Muscle of back (tissue), 11 donors: ENCODE data around the gene CCNY. TPM values are rescaled to one million over a fixed set of nuclear protein-coding genes. Genes with fewer than 3 reads are reported as not detected.
"Not testable (repeated sequence)": the region's sequence is repeated elsewhere in the genome, so short reads cannot be mapped to it uniquely, and the experiment has no call there.

ENCODE experiments used
- DNase-seq, 3 donors: peaks; one replicate each; pipeline versions ENCODE4 v3.0.0 to v3.0.0-alpha.2; 2013
- polyA plus RNA-seq, 10 donors: library from polyadenylated mRNA; unstranded; fragments of 120-200 nt; gene quantifications; one replicate each; pipeline ENCODE4 v1.2.1, GENCODE V29; 2013; ENCODE audit not compliant: insufficient read length in 10 of 10

Gene CCNY
- polyA plus RNA-seq, 10 donors: 79.1 to 108 (median 95.8) TPM

GRCh38 chr10:35400595-35401268, 64.4 kb downstream of the CCNY start:
- peak in 2 of 3 donors; percentile 25 to 46 for DNase-seq

DNA sequence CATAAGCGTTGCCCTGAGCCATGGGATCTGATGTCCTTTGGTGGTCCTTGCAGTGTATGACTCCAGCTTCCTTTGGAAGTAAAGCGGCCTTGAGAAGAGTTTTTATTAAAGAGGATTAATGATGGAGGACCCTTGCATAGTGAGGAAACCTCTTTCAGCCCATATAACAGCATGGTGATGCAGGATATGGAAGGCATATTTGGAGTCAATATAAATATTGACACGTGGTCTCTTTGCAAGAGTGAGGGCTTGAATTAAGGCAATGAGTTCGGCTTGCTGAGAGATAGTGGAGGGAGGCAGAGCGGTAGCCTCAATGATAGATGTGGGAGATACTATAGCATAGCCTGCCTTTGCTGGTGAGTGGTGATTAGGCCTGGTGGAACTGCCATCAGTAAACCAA, 67.2 kb downstream of the CCNY start:
- DNase-seq: not testable (repeated sequence)

DNA sequence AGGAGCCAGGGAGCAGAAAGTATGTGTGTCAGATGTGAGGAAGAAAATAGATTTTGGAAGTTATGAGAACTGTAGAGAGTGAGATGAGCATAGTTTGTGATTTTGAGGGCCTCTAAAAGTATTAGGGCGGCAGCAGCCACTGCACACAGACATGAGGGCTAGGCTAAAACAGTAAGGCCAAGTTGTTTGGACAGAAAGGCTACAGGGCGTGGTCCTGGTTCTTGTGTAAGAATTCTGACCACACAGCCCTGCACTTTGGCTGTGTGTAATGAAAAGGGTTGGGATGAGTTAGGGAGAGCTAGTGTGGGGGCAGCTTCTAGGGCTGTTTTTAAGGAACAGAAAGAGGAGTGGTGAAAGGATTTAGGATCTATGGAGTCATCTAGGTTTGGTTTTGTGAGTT, 67.8 kb downstream of the CCNY start:
- DNase-seq: not testable (repeated sequence)

GRCh38 chr10:35406003-35406630, 69.8 kb downstream of the CCNY start:
- not testable (repeated sequence) for DNase-seq

DNA sequence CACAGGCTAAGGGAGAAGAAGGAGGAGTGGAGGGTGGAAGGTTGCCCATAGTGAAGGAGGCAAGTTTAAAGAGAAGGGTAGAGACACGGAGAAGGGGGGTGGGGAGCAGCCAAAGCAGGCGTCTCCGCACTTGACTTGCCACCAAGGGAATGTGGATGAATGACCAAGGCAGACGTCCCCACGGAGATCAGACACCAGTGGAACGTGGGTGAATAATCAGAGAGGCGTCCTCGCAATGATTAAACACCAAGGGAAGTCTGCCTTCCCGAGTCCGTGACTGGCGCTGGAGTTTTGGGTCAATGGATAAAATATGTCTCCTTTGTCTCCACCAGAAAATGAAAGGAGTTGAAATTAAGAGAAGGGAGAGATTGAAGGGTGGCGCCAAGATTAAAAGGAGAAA, 71.4 kb downstream of the CCNY start:
- not testable (repeated sequence) for DNase-seq

GRCh38 chr10:35409094-35409582, 72.8 kb downstream of the CCNY start:
- peak; percentile 59 to 84 (median 74) for DNase-seq

DNA sequence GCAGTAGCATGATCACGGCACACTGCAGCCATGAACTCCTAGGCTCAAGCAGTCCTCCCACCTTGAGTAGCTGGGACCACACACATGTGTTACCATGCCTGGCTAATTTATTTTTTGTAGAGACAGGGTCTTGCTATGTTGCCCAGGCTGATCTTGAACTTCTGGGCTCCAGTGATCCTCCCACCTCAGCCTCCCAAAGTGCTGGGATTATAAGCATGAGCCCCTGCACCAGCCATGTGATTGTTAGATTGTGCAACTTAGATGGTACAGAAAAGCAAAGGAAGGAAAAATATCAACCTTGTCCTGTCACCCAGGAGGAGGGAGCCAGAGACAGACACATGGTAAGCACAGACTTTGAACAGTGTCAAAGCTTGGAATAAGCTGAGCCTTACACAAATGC, 73.5 kb downstream of the CCNY start:
- no peak for DNase-seq

- DNase-seq: peak in 2 of 3 donors; percentile 33 to 58
These were observed 75.9 kb downstream of the CCNY start for GRCh38 chr10:35412003-35412723.

- DNase-seq: peak in 1 of 3 donors; percentile 43
These were observed 76.7 kb downstream of the CCNY start for GRCh38 chr10:35412900-35413491.

GRCh38 chr10:35413985-35414861, 77.9 kb downstream of the CCNY start:
- no peak for DNase-seq

DNA sequence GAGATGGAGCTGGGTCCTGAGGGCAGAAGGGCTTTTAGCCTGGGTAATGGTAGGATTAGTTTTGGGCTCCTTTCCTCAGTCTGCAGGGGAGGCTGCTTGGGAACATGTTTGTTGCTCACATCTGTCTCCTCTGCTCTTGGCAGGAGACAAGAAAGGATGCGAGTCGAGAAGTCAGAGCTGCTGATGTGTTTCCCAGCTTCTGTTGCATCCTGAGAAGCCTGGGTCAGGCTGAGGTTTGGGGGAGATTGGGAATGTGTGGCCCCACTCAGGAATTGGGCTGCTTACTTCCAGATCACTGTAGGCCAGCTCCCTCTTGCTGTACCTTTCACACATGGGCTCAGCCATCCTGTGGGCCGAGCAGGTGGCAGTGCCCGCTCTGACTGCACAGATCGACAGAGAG, 79.2 kb downstream of the CCNY start:
- DNase-seq: peak in 2 of 3 donors; percentile 24 to 49

GRCh38 chr10:35416619-35417312, 80.5 kb downstream of the CCNY start:
- peak in 2 of 3 donors; percentile 29 to 50 for DNase-seq

DNA sequence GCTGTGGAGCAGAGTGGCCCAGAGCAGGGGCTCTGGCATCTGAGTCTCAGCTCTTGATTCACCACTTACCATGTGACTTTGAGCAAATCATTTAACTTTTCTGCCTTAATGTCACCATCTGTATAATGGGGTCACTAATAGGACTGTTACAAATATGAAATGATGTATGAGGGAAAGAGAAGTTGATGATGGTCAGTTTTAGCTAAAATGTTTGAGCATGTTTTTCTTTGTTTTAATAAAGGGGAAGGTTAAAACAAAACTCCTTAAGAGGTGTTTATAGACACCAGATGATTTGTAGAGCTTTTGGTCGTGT, 81.0 kb downstream of the CCNY start:
- DNase-seq: no peak

DNA sequence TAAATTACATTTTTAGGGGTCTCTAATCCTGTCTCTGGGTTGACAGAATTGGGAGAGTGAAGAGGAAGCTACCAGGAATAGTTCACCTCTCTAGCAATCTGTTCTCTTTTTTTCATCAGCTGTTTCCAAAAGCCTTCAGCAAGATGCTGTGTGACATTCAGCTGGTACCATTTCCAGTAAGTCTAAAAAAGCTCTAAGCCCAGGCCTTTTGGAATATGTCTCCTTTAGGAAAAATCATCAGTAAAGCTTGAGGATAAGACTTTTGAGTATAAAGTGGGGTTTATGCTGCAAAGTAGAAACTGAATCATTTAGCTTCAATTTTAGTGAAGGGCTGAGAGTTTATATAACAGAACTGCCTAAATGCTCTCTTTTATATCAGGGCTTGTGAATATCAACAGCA, 81.5 kb downstream of the CCNY start:
- DNase-seq: no peak

- not testable (repeated sequence) for DNase-seq
These were observed 82.3 kb downstream of the CCNY start for GRCh38 chr10:35418580-35418979.

- no peak for DNase-seq
These were observed 83.7 kb downstream of the CCNY start for GRCh38 chr10:35420044-35420443.

GRCh38 chr10:35420827-35421552, 84.7 kb downstream of the CCNY start:
- no peak for DNase-seq

DNA sequence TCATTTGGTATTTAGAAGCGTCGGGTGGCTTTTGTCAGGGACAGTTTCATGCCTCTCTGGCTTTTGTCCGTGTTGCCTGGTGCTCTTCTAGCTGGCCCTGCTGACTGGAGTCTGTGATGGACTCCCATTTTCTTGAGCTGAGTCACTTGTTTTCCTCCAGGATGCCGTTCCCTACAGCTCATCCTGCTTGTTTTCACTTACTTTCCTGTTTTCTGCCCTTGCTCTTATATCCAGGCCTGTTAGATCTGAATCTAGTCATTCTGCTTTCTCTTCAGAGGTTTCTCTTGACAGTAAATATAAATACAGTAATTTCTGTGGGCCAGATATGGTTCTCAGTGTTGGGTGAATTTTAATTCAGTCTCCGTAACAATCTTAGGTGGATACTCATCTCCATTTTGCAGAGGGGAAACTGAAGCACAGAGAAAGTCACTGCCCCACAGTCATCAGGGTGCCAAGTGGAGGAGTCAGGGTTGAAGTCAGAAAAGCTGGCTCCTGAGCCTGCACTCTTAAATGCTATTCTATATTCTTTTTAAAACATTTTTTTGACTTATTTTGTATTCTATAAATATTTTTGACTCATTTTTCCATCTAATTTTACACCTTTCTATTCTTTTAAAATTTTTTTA, 85.4 kb downstream of the CCNY start:
- DNase-seq: peak in 1 of 3 donors; percentile 62

- DNase-seq: no peak
These were observed 85.9 kb downstream of the CCNY start for GRCh38 chr10:35422228-35422627.
